Measurements from ENCODE around the gene DNAJC21. TPM values are rescaled to one million over a fixed set of nuclear protein-coding genes. Genes with fewer than 3 reads are reported as not detected.
"Not testable (repeated sequence)": the region's sequence is repeated elsewhere in the genome, so short reads cannot be mapped to it uniquely, and the experiment has no call there.

The DNAJC21 gene
- total RNA-seq, 4 donors from 2014 or later, result 24.8 to 51.9 (median 32.0) TPM

DNA sequence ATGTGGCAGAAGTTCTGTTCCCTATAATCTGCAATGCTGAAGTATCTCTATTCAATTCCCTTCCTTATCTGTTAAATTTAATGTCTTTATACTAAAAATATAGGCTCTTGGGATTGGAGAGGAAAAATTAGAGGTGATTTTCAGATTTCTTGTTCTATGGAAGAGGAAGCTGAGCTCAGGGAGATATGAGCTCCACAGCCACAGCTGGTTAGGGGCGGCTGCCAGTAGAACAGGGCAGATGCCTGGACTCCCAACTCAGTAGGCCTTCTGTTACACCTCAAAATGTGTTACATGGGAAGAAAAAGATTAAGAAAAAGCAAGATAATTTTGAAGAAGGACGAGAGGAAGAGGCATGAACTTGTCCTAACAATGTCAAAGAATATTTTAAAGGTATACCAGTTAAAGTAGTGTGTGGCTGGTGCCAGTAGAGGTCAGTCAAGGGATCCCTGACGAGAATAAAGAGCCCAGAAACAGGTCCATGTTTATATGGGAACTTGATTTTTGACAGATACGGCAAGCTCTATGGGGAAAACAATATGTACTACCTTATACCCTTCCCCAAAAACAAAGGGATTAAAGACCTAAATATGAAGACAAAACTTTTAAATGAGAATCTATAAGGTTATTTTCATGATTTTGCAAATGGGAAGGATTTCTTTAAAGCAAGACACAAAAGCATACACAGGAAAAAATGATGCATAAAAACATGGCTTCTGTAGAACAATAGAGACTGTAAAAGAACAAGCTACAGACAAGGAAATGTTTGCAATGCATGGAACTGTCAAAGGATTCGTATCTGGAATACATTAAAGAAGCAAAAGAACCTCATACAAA, 28.7 kb downstream of the DNAJC21 start:
- Histone ChIP-seq H3K27ac (no peak overlapping the region), H3K36me3 (peaks cover 0 to 38% (median 2%) of the 10 kb centered on the region in 3 donors), H3K4me3 (no peak overlapping the region), H3K9me3 (no peaks in the 10 kb centered on the region), H3K27me3 (no peaks in the 10 kb centered on the region), H3K4me1 (no peaks in the 10 kb centered on the region)
- intact Hi-C loops (cut with DNase I), result no loop called here
- no peak for DNase-seq
- TF ChIP-seq, protein P1, sequence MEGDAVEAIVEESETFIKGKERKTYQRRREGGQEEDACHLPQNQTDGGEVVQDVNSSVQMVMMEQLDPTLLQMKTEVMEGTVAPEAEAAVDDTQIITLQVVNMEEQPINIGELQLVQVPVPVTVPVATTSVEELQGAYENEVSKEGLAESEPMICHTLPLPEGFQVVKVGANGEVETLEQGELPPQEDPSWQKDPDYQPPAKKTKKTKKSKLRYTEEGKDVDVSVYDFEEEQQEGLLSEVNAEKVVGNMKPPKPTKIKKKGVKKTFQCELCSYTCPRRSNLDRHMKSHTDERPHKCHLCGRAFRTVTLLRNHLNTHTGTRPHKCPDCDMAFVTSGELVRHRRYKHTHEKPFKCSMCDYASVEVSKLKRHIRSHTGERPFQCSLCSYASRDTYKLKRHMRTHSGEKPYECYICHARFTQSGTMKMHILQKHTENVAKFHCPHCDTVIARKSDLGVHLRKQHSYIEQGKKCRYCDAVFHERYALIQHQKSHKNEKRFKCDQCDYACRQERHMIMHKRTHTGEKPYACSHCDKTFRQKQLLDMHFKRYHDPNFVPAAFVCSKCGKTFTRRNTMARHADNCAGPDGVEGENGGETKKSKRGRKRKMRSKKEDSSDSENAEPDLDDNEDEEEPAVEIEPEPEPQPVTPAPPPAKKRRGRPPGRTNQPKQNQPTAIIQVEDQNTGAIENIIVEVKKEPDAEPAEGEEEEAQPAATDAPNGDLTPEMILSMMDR (IDR thresholded peaks at IDR 0.05), result peak in 4 of 6 experiments; percentile 15 to 34 (median 20)
- no peak for TF ChIP-seq POLR2A (IDR thresholded peaks at IDR 0.05)
- 44 to 57% methylated on average over 5 of the region's 5 CpGs for WGBS, 2 donors

DNA sequence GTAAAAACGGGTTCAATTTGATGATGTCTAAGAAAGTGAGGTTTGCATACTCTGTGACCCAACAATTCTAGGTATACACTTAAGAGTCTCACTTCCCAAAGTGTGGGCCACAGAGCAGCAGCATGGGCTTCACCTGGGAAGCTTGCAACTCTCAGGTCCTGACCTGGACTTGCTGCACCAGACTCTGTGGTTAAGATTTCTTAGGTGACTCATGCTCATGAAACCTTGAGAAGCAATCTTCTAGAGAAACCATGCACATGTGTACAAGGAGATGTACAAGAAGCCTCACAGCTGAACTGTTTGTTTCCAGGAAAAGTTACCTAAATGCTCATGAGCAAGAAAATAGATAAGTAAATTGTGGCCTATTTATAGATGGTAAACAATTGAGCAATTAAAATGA, 30.0 kb downstream of the DNAJC21 start:
- TF ChIP-seq, protein P1 (IDR thresholded peaks at IDR 0.05), result no peak
- TF ChIP-seq POLR2A (IDR thresholded peaks at IDR 0.05), result no peak
- Histone ChIP-seq H3K27ac (no peak overlapping the region), H3K4me1 (no peaks in the 10 kb centered on the region), H3K36me3 (peaks cover 0 to 25% (median 0%) of the 10 kb centered on the region in 3 donors), H3K9me3 (no peaks in the 10 kb centered on the region), H3K4me3 (no peak overlapping the region), H3K27me3 (no peaks in the 10 kb centered on the region)
- no peak for DNase-seq
- WGBS, 2 donors, result 67 to 82% methylated on average over 1 of the region's 1 CpG
- intact Hi-C loops (cut with DNase I), result no loop called here

DNA sequence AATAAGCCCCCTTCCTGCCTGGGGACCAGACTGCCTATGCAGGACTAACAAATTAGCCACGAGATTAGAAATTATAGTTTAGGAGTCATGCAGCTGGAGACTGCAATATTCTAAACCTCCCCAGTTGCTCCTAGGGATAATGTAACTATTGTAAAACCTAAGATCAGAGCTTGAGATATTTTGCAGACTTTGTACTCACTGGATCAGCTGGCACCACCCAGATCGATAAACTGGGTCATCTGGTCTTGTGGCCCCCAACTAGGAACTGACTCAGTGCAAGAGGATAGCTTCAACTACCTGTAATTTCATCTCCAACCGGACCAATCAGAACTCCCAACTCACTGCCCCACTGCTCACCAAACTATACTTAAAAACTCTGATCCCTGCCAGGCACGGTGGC, 38.2 kb downstream of the DNAJC21 start:
- no peak for TF ChIP-seq POLR2A (IDR thresholded peaks at IDR 0.05)
- TF ChIP-seq, protein P1 (IDR thresholded peaks at IDR 0.05), result no peak
- H3K4me3 ChIP-seq, result no peak overlapping the region
- no peak for DNase-seq
- WGBS, 2 donors, result 90 to 91% methylated on average over 3 to 4 of the region's 4 CpGs
- H3K9me3 ChIP-seq, result no peaks in the 10 kb centered on the region
- H3K27ac ChIP-seq, result no peak overlapping the region
- no peaks in the 10 kb centered on the region for H3K36me3 ChIP-seq
- H3K4me1 ChIP-seq, result no peaks in the 10 kb centered on the region
- H3K27me3 ChIP-seq, result no peaks in the 10 kb centered on the region
- intact Hi-C loops (cut with DNase I), result no loop called here

DNA sequence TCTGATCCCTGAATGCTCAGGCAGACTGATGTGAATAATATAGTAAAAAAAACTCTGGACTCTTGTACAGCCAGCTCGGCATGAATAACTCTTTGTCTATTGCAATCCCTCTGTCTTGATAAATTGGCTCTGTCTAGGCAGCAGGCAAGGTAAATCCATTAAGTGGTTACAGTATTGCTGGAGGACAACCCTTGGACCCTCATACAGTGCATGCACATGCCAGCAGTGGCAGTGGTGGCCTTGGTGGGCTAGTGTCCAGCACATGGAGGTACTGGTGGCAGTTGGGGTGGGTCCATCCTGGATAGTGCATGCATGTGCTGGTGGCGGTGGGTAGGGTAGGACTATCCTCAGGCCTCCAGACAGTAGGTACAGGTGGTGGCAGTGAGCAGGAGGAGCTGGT, 38.9 kb downstream of the DNAJC21 start:
- 76 to 86% methylated on average over 1 to 2 of the region's 2 CpGs for WGBS, 2 donors
- no peak overlapping the region for H3K27ac ChIP-seq
- no peaks in the 10 kb centered on the region for H3K27me3 ChIP-seq
- H3K4me1 ChIP-seq, result no peaks in the 10 kb centered on the region
- H3K36me3 ChIP-seq, result no peaks in the 10 kb centered on the region
- no peak overlapping the region for H3K4me3 ChIP-seq
- H3K9me3 ChIP-seq, result no peaks in the 10 kb centered on the region
- intact Hi-C loops (cut with DNase I), result no loop called here
- no peak for DNase-seq
- no peak for TF ChIP-seq POLR2A (IDR thresholded peaks at IDR 0.05)
- TF ChIP-seq, protein P1 (IDR thresholded peaks at IDR 0.05), result no peak

DNA sequence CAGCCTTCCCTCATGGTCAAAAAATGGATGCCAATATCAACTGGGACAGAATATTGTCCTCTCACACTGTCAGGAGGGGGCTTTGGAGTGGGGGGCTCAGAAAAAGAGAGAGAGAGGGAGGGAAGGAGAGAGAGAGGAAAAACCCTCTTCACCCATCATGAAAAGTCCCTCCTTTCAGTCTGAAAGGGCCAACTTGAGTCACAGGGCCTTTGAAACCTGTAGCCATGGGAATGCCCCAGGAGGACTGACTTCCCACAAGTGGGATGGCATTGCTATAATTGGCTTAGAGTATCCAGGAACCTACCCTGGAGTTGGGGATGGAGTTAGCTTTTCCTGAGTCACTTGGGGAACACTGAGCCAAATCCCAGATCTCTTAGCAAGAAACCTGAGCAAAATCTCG, 41.2 kb downstream of the DNAJC21 start:
- DNase-seq, result no peak
- no peaks in the 10 kb centered on the region for H3K9me3 ChIP-seq
- no peaks in the 10 kb centered on the region for H3K36me3 ChIP-seq
- intact Hi-C loops (cut with DNase I), result no loop called here
- no peak overlapping the region for H3K4me3 ChIP-seq
- no peaks in the 10 kb centered on the region for H3K4me1 ChIP-seq
- H3K27ac ChIP-seq, result no peak overlapping the region
- no peak for TF ChIP-seq POLR2A (IDR thresholded peaks at IDR 0.05)
- TF ChIP-seq, protein P1 (IDR thresholded peaks at IDR 0.05), result no peak
- WGBS, 2 donors, result 88% methylated on average over 1 of the region's 1 CpG; no CpG with 5 or more reads in 1 of the 2 donors
- no peaks in the 10 kb centered on the region for H3K27me3 ChIP-seq

DNA sequence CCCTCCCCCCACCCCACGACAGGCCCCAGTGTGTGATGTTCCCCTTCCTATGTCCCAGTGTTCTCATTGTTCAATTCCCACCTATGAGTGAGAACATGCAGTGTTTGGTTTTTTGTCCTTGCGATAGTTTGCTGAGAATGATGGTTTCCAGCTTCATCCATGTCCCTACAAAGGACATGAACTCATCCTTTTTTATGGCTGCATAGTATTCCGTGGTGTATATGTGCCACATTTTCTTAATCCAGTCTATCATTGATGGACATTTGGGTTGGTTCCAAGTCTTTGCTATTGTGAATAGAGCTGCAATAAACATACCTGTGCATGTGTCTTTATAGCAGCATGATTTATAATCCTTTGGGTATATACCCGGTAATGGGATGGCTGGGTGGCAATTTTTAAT, 42.3 kb downstream of the DNAJC21 start:
- 81 to 91% methylated on average over 2 to 3 of the region's 4 CpGs for WGBS, 2 donors

More for the DNA sequence above, 42.3 kb downstream of the DNAJC21 start:
- H3K36me3 ChIP-seq; H3K4me3 ChIP-seq; H3K27me3 ChIP-seq; intact Hi-C loops (cut with DNase I); H3K9me3 ChIP-seq; DNase-seq; H3K27ac ChIP-seq; H3K4me1 ChIP-seq: not testable (repeated sequence)

Measured in esophagus squamous epithelium (tissue), 5 donors.